EH (cell line): Measurements from ENCODE around the gene PDE4D.
A peak's percentile ranks its signal among the peaks of the same experiment; 100 is the strongest.

Experiments used
- DNase-seq: peaks from one replicate; pipeline ENCODE4 v3.0.0-alpha.2; 2015; ENCODE audit warnings: low read depth

Gene PDE4D

DNA sequence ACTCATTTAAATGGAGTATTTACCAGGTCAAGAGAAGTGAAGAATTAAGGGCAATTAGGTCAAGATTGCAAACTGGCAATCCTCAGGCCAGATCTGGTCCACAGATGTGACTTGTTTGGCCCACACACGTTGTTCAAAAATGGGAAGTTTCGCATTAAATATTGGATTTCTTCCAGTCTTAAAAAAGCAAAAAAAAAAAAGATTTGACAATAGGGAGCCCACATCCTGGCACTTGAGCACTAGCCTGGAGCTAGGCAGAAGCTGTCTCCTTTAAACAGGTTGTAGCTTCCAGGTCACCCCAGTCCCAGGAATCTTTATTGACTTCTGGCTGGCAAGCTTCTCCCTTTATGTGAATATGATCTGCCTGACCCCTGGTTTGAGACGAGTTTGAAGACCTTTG is 790.2 kb downstream of the PDE4D start:
- no peak for DNase-seq

DNA sequence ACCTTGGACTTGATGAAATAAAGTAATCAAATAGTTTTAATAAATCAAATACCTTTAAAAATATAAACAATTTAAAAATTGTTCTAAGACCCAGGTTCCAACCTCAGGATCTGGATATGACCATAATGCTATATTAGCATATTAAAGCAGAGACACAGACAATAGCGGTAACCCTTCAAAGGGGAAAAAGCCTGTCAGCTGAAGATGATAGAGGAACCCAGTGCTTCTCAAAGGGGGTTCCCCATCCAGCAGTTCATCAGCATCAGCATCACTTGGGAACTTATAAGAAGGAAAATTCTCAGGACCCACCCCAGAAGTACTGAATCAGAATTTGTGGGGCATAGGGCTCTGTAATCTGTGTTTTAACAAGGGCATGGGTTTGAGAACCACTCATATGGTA is 791.1 kb downstream of the PDE4D start:
- no peak for DNase-seq

- DNase-seq, result no peak
These were observed 792.7 kb downstream of the PDE4D start for GRCh38 chr5:59100875-59101274.

GRCh38 chr5:59099995-59100345 is 793.6 kb downstream of the PDE4D start:
- no peak for DNase-seq

DNA sequence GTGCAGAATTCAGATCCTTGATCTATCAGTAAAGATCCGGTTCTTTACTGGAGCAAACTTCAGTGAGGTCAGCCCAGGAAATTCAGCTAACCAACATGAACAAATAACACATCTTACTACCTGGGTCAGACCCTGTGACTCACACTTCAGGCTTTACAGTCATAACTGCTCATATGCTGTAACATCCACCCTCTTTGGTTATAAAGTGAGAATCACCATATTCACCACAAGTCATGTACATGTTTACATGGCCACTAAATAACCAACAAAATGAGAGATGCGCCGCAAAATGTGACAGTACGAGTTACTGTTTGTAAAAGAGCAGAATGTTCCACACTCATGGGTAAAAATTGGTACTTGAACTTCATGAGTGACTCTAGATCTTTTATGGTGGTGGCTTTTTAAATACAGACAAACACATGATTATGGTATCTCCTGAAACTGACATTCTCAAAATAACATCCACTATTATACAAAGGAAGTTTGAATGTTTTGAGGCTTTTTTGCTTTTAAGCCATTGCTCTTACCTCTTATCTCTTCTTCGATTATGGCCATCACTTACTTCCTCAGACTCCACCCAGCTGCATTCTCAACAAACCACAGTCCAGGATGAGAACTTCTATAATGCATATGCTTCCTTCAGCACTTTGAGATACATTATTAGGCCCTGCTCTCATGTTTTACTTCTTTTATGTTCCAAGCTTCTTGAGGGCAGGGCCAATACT is 794.1 kb downstream of the PDE4D start:
- DNase-seq, result peak; percentile 61

- no peak for DNase-seq
These were observed 794.8 kb downstream of the PDE4D start for GRCh38 chr5:59098743-59099142.

- DNase-seq, result no peak
These were observed 795.8 kb downstream of the PDE4D start for GRCh38 chr5:59097712-59098111.

DNA sequence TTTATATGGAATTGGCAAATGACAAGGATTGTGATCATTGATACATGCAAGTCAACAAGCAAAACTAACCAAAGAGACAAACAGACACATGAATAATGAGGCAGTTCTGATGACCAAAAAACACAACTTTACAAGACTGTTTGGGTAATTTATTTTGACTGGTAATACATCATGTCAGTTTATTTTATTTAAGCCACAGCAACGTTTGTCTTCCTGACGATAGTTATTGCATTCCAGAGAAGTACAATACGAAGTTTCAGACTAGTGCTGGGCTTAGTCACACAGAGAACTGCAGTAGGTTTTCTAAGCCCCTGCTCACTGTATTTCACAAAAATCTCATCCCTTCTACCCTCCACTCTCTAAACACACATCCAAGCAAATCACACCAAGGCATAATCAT is 796.4 kb downstream of the PDE4D start:
- peak; percentile 70 for DNase-seq

DNA sequence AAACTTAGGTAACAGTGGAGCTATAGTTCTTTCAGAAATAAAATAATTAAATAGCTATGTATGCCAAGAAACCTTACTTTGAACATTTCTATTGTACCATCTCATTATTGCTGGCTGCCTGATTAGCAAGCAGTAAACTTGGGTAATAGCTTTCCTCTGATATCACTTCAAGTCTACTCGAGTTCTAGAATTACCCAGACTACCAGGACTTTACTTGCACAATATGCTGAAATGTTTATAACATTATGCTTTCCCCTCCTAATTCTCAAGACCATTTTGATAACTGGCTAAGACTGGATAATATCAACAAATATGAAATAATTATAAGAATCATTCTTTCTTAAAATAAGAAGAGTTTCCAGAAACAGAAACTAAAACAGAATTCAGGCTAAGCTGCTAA is 798.0 kb downstream of the PDE4D start:
- DNase-seq, result peak; percentile 24

DNA sequence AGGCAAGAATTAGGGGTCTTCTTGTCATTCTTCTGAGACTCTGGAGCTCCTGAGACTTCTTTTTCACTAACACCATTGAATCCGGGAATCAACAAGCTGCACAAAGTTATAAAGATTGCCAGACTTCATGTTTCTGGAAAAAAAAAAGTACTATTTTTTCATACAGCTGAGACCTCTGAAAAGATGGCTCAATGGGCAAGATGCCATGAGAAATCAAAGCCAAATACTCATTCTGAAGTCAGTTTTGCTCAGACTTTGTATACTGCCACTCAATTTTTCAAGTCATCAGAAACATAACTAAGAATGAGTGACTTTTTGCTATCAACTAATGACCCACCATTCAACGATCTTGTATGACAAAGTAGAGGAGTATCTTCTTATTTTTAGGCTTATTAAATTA is 798.7 kb downstream of the PDE4D start:
- no peak for DNase-seq

DNA sequence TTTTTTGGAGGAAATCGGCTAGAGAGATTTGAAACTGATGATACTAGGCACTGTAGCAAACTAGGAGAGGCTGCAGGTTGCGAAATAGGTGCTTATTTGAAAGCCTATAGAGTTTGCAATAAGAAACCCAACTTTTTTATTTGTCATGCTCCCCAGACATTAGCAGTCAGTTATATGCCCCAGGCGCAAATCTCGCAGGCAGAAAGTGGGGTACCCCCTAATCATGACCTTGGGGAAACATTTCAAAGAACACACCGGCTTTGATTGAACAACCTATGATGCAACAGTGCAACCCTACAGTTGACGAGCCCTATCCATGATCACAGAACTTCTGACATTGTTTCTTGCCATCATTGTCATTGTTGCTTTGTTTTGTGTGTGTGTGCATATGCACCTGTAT is 800.2 kb downstream of the PDE4D start:
- no peak for DNase-seq

DNA sequence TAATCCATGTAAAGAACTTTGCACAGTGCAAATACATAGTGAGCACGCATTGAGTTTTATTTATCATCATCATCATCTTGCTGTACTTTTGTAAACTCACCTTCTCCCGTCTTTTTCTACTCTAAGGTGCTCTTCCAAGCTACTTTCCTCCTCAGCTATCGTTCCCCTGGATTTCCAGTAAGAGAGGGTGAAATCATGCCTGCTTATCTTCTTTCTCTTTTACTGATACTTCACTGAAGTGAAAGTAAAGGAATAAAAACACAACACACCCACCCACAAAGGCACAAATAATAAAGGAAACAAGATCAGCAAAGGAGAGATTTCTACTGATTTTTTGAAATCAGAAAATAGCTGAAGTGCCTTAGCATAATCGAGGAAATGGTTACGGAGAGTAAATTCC is 800.8 kb downstream of the PDE4D start:
- DNase-seq, result no peak

DNA sequence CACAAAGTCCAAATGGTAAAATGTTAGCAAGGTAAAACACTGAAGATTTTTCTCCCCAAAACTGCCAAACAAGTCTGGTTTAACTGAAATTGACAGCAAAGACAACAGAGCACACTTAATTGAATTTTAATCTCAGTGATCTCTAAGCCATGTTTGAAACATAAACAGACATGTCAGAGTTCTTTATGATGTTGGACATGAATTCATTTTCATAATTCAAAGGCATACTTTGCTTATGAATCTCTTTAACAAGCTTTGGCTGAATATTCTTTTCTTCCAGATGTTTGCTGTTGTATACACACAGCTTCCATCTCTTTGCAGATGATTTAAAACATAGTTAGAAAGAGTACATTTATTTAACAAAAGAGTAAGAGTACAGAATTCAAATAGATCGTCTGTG is 801.6 kb downstream of the PDE4D start:
- DNase-seq, result no peak

DNA sequence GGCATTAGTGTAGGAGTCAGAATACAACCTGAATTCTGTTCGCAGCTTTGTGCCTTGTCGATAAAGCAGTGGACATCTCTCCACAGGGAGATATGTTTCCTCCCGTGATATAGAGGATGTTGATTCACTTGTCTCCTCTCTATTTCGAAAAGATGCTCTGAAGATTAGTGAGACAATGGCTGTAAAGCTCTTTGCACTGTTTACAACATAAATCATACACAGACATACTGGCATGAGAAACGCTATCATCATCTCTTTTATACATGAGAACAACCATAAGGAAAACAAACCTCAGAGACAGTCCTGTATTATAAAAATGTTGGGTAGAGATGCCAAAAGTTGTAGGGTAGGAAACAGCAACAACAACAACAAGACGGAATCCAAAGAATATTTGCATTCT is 803.2 kb downstream of the PDE4D start:
- DNase-seq, result no peak

GRCh38 chr5:59089767-59090166 is 803.8 kb downstream of the PDE4D start:
- no peak for DNase-seq

DNA sequence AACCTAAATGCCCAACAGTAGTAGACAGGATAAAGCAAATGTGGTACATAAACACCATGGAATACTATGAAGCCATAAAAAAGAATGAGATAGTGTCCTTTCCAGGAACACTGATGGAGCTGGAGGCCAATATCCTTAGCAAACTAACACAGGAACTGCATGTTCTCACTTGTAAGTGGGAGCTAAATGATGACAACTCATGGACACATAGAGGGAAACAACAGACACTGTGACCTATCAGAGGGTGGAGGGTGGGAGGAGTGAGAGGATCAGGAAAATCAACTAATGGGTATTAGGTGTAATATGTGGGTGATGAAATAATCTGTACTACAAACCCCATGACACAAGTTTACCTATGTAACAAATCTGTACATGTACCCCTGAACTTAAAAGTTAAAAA is 805.0 kb downstream of the PDE4D start:
- no peak for DNase-seq

GRCh38 chr5:59086024-59086423 is 807.5 kb downstream of the PDE4D start:
- no peak for DNase-seq

- DNase-seq, result no peak
These were observed 811.8 kb downstream of the PDE4D start for GRCh38 chr5:59081693-59082092.

DNA sequence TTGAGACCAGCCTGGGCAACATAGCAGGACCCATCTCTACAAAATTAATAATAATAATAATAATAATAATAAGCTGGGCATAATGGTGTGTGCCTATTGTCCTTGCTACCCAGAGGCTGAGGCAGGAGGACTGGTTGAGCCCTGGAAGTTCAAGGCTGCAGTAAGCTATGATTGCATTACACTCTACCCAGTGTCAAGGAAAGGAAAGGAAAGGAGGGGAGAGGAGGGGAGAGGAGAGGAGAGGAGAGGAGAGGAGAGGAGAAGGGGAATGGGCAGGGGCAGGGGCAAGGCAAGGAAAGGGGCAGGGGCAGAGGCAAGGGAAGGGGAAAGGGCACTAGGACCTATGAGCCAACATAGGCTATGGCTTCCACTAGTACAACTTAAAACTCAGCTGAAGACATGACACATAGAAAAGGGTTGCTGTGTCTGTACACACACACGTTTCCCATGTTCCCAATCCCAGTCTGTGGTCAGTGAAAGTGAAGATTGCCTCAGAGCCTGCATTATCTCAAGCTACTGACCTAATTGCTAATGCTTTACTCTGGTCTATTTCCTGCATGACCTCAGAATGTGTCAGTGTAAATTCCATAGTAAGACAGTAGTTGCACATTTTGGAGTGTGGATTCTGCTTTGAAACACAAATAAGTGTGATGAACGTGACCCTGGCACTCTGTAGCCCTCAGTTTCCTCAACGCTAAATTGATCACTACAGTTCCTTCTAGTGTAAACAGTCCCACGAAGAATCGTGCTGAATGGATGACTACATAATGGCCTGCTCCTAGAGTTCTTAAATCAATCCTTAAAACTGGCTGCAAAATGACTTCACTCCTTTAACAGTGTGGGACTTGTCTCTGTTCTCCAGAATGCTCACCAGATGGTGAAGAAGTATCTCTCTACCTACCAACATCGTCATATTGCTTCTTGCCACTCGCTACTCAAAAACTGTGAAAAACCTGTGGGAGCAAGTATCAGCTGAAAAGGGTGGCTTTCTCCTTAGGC is 813.6 kb downstream of the PDE4D start:
- DNase-seq, result peak; percentile 95

DNA sequence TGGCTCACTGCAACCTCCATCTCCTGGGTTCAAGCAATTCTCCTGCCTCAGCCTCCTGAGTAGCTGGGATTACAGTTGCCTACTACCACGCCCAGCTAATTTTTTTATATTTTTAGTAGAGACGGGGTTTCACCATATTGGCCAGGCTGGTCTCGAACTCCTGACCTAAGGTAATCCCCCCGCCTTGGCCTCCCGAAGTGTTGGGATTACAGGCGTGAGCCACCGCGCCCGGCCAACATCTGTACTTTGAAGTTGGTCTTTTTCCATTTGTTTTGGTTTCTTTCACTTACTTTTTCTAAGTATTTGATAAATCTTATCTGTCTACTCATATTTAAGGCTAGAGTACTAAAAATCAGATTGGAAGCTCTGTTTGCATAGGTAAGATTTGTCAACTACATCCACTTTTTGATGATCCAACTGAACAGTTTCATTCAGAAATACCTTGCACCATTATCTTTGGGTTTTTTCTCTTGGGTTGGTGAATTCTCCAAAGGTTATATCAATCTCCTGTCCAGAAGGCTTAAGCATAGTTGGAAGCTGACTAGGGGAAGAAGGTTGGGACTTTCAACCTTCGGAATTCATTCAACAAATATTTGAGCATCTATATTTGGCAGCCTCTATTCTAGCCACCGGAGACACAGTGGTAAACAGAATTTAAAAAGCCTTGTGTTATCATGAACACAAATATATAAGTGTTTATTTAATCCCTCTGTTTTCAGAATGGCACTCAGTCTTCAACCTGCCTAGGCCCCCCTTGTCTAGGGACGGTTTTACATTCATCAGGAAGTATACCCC is 821.6 kb downstream of the PDE4D start:
- no peak for DNase-seq

- peak; percentile 91 for DNase-seq
These were observed 824.0 kb downstream of the PDE4D start for GRCh38 chr5:59069438-59070079.
